Measurements from ENCODE around the gene KHDRBS2. TPM values are rescaled to one million over a fixed set of nuclear protein-coding genes. Genes with fewer than 3 reads are reported as not detected.

Gene KHDRBS2
- polyA plus RNA-seq, 1 donor (not counting 4 experiments of a cell fraction or from before 2014, with no cell fraction given) = not detected

DNA sequence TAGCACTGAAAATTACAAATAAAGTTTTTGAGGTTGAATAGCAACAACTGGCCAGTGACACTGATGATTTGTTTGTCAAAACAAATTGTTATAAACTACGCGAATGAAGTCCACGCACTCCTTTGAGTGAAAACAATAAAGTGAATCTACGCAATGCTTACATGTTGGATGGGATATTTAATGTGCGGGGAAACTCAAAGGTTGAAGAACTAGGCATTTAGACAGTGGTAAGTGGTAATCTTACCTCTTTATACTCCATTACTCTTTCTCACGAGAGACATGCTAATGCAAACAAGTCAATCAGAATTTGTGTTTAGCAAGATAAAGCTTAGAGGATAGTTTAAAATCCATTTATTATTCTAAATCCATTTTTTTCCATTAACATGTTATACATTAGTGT, 606.4 kb downstream of the KHDRBS2 start:
- Histone ChIP-seq H3K27ac (ENCODE audit: control insufficient read depth, insufficient read depth, low read length) (no peak overlapping the region), H2AFZ (ENCODE audit: control insufficient read depth, low read length) (no peak overlapping the region), H3K4me3 (ENCODE audit: control insufficient read depth in 2 of 3, extremely low read depth in 1 of 3, insufficient read depth in 2 of 3, low read depth in 1 of 3, low read length in 3 of 3) (no peak overlapping the region), H3K9me3 (ENCODE audit: control insufficient read depth, low read depth, low read length) (no peaks in the 10 kb centered on the region), H3K4me1 (ENCODE audit: control insufficient read depth, extremely low read depth, insufficient read depth, low read length) (no peaks in the 10 kb centered on the region), H4K20me1 (ENCODE audit: control insufficient read depth, extremely low read depth, insufficient read depth, low read length) (no peaks in the 10 kb centered on the region), H3K36me3 (ENCODE audit: control insufficient read depth in 2 of 2, extremely low read depth in 1 of 2, insufficient read depth in 2 of 2, low read length in 2 of 2) (no peaks in the 10 kb centered on the region), H3K9me1 (ENCODE audit: control insufficient read depth, extremely low read depth, insufficient read depth, low read length) (no peaks in the 10 kb centered on the region), H3K27me3 (ENCODE audit: control insufficient read depth, extremely low read depth, insufficient read depth, low read length) (no peaks in the 10 kb centered on the region), H3K9ac (ENCODE audit: control insufficient read depth, extremely low read depth, insufficient read depth, low read length) (no peak overlapping the region), H3K79me2 (ENCODE audit: control insufficient read depth, insufficient read depth, low read length) (no peaks in the 10 kb centered on the region), H3K4me2 (ENCODE audit: control insufficient read depth, extremely low read depth, insufficient read depth, low read depth, low read length) (no peak overlapping the region)
- DNase-seq (ENCODE audit: low read depth, low spot score) = no peak
- dilution Hi-C loops (cut with MboI; ENCODE audit: extremely low pct_ligation_motif_present, low sequenced_read_pairs) = no loop called here
- TF ChIP-seq, protein P1, sequence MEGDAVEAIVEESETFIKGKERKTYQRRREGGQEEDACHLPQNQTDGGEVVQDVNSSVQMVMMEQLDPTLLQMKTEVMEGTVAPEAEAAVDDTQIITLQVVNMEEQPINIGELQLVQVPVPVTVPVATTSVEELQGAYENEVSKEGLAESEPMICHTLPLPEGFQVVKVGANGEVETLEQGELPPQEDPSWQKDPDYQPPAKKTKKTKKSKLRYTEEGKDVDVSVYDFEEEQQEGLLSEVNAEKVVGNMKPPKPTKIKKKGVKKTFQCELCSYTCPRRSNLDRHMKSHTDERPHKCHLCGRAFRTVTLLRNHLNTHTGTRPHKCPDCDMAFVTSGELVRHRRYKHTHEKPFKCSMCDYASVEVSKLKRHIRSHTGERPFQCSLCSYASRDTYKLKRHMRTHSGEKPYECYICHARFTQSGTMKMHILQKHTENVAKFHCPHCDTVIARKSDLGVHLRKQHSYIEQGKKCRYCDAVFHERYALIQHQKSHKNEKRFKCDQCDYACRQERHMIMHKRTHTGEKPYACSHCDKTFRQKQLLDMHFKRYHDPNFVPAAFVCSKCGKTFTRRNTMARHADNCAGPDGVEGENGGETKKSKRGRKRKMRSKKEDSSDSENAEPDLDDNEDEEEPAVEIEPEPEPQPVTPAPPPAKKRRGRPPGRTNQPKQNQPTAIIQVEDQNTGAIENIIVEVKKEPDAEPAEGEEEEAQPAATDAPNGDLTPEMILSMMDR (optimal IDR thresholded peaks at IDR 0.05 in 1 of 3, IDR thresholded peaks at IDR 0.05 in 1 of 3, conservative IDR thresholded peaks at IDR 0.05 in 1 of 3; ENCODE audit: extremely low read depth in 1 of 3, insufficient read depth in 2 of 3, low read length in 3 of 3) = no peak
- TF ChIP-seq EZH2 (IDR thresholded peaks at IDR 0.05; ENCODE audit: low read length) = no peak
- FAIRE-seq = no peak

DNA sequence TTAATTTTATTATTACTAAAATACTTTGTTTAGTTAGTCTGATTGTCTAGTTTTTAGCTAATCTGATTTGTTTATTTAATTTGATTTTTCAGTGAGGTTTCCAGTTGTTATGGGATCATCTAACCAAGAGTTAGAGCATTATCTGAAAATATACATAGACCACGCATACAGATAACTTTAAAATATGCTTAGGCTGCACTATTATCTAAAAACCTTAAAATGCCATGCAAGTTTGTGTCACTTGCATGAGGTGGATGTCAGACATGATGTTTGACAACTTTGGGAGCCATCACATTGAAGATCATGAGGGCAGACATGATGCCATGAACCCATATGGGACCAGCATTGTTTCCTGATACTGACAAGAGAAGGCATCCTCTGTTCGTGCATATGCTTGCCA, 610.3 kb downstream of the KHDRBS2 start:
- Histone ChIP-seq H3K4me1 (ENCODE audit: control insufficient read depth, extremely low read depth, insufficient read depth, low read length) (no peaks in the 10 kb centered on the region), H2AFZ (ENCODE audit: control insufficient read depth, low read length) (no peak overlapping the region), H3K27me3 (ENCODE audit: control insufficient read depth, extremely low read depth, insufficient read depth, low read length) (no peaks in the 10 kb centered on the region), H3K9me3 (ENCODE audit: control insufficient read depth, low read depth, low read length) (no peaks in the 10 kb centered on the region), H3K36me3 (ENCODE audit: control insufficient read depth in 2 of 2, extremely low read depth in 1 of 2, insufficient read depth in 2 of 2, low read length in 2 of 2) (no peaks in the 10 kb centered on the region), H3K27ac (ENCODE audit: control insufficient read depth, insufficient read depth, low read length) (no peak overlapping the region), H3K79me2 (ENCODE audit: control insufficient read depth, insufficient read depth, low read length) (no peaks in the 10 kb centered on the region), H3K9ac (ENCODE audit: control insufficient read depth, extremely low read depth, insufficient read depth, low read length) (no peak overlapping the region), H3K4me2 (ENCODE audit: control insufficient read depth, extremely low read depth, insufficient read depth, low read depth, low read length) (no peak overlapping the region), H3K9me1 (ENCODE audit: control insufficient read depth, extremely low read depth, insufficient read depth, low read length) (no peaks in the 10 kb centered on the region), H4K20me1 (ENCODE audit: control insufficient read depth, extremely low read depth, insufficient read depth, low read length) (no peaks in the 10 kb centered on the region), H3K4me3 (ENCODE audit: control insufficient read depth in 2 of 3, extremely low read depth in 1 of 3, insufficient read depth in 2 of 3, low read depth in 1 of 3, low read length in 3 of 3) (no peak overlapping the region)
- FAIRE-seq = no peak
- DNase-seq (ENCODE audit: low read depth, low spot score) = no peak
- dilution Hi-C loops (cut with MboI; ENCODE audit: extremely low pct_ligation_motif_present, low sequenced_read_pairs) = no loop called here
- TF ChIP-seq EZH2 (IDR thresholded peaks at IDR 0.05; ENCODE audit: low read length) = no peak
- TF ChIP-seq, protein P1 (optimal IDR thresholded peaks at IDR 0.05 in 1 of 3, IDR thresholded peaks at IDR 0.05 in 1 of 3, conservative IDR thresholded peaks at IDR 0.05 in 1 of 3; ENCODE audit: extremely low read depth in 1 of 3, insufficient read depth in 2 of 3, low read length in 3 of 3) = no peak
